ENCODE measurements around the gene JMJD8.

Gene JMJD8, protein sequence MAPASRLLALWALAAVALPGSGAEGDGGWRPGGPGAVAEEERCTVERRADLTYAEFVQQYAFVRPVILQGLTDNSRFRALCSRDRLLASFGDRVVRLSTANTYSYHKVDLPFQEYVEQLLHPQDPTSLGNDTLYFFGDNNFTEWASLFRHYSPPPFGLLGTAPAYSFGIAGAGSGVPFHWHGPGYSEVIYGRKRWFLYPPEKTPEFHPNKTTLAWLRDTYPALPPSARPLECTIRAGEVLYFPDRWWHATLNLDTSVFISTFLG

DNA sequence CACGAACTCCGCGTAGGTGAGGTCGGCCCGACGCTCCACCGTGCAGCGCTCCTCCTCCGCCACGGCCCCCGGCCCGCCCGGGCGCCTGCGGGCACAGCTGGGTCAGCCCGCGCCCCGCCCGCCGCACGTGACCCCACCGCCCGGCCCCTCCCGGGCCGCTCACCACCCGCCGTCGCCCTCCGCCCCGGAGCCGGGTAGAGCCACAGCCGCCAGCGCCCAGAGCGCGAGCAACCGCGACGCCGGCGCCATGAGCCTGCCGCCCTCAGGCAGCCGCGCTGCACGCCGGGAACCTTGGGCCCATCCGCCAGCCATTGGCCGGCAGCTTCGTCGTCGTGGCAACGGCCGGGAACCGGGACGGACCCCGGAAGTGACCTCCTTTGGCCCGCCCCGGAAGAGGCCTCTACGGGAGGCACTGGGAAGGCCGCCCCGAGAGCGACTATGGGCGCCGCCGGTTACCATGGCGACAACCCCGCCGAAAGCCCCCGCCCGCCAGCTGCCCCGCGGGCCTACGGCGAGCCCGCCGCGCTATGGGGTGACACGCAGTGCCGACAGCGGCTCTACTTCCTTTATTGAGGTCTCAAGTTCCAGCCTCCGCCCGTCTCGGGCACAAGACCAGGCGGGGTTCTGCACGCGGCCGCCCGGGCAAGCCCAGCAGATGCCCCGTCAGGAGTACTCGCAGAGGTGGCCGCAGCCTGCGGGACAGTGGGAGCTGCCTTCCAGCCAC is at the start of gene JMJD8:
Gene JMJD8, minus strand, starts transcription at position 264 of the 724 bp plus-strand sequence. Its CDS starts 15 bp downstream, at position 249.
- peak; percentile 94 for DNase-seq (ENCODE audit: low spot score)

DNA sequence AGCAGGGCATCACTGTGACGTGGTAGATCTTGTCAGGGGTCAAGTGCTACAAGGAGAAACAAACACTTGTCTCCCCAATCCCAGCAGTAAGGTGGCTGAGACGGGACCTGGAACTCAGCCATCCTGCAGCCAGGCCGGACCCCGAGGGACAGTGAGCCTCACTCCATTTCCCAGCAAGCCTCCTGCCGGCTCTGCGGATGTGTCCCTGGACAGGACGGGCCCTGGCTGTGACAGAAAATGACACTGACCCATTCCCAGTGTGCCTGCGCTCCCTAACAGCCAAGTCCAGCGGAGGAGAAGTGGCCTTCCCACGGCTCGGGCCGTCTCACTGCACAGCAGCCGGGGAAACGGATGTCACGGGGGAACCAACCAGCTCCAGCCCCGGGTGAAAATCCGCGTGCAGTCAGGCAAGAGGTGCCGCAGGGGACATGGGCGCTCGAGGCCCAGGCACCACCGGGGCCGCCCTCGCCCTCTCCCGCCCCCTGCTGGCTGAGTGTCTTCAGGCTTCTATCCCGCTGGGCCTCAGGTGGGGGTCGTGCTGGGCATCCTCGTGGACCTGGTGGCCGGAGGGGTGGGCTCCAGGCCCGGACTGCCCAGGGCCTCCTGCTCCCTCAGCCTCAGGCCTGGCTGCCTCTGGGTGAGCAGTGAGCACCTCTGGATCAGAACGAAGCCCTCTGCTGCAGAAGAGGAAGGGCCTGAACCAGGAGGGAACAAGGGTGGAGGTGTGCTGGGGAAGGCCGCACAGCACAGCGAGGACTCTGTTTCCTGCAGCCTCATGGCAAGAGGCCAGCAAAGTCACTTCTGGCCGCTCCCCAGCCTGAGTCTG is 49.5 kb upstream of the JMJD8 start:
- no peak for DNase-seq (ENCODE audit: low spot score)

DNA sequence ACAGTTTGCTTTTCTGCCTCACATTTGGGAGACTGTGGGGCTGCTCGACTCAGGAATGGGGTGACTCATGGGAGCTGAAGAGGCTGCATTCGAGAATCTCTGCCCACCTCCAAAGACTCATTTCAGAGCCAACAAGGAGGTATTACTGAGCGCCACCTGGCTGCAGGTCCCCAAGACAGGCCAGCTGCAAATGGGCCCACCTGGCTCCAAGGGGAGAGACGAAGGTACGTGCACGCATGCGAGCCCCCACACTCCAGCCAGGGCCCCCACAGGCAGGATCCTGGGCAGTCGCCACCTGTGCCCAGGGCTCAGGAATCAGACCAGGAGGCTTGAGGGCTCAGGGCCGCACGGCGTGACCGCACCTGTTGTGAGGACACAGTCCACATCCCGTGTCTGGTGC is 48.8 kb upstream of the JMJD8 start:
- DNase-seq (ENCODE audit: low spot score) = no peak

DNA sequence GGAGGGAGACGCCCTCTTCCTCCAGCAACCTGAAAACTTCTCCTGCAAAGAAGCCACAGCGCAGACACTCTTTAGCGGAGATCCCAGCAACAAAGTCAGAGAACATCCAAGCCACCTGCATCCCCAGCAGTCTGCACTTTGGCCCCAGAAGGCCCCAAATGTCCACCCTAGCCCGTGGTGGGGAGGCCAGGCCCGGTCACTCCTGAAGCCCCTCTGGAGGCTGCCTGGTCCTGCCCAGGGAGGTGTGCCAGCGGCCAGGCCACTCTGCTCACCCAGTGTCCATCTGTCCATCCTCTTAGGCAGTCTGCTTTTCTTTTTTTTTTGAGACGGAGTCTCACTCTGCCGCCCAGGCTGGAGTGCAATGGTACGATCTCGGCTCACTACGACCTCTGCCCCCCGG is 48.2 kb upstream of the JMJD8 start:
- no peak for DNase-seq (ENCODE audit: low spot score)

DNA sequence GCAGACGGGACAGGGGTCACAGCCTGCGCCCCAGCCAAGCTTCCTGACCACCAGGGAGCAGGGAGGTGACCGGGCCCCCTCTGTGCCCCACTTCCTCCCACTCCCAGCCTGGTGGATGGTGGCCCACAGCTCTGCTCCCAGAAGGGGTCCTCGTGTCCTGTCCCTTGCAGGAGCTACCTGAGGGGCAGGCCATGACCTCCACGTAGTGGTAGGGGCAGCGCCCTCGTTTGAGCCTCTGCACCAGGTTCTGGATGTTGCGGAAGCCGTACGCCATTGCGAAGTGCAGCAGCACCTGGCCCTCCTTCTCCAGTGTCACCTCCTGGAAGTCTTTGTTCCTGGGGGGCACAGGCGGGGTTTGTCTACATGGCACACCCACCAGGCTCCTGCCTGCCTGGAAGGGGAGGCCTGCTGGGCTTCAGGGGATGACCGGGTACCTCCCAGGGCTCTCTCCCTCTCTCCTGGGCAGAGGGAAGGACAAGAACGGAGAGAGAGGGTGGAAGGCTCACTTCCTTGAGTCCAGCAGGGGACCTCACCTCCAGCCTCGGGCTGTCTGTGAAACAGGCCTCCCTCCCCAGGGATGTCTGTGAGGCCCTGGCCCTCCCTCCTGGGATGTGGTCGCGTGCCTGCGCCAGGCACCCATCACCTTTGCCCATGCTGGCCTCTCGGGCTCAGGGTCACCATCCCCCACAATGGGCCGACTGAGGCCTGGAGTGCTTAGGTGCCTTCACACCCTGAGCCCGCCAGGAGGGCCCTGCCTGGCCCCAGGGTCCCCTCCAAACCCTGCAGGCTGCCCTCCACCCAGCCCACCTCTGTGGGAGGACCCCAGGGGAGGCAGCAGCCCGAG is 46.8 kb upstream of the JMJD8 start:
- DNase-seq (ENCODE audit: low spot score) = no peak

DNA sequence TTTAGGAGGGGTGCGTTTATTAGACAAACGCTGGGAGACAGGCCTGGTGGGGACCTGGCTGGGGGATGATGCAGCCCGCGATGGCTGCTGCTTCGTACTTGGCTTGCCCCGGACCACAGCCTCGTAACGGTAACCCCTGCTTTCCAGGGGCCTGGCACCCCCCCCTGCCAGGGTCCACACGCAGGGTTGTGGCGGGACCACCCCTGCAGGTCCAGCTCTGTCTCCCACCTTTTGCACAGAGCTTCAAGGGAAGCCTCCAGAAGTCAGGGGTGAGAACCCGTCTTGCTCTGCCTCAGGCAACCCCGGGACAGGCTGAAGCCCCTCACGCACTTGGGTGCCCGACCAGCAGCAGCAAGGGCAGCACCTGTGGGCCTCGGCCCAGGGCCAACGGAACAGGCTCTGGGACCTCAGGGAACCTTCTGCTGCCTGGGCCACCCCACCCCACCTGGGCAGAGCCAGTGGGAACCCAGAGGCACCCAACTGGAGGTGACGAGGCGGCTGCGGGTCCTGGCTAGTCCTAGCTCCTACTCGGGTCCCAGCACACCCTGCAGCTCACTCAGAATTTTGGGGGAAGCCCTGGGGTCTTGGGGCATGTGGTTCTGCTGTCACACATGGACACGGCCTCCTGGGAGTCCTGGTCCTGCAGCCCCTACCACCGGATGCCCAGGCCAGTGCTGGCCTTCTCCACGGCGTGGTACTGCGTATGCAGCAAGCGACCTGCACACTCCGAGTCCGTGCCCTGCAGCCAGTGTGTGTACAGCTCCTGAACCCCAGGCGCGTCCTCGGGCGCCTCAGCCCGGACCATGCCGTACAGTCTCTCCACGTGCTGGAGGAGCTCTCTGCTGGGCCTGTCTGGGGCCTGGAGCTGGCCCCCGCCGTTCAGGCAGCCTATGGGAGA is 45.9 kb upstream of the JMJD8 start:
- DNase-seq (ENCODE audit: low spot score) = no peak

DNA sequence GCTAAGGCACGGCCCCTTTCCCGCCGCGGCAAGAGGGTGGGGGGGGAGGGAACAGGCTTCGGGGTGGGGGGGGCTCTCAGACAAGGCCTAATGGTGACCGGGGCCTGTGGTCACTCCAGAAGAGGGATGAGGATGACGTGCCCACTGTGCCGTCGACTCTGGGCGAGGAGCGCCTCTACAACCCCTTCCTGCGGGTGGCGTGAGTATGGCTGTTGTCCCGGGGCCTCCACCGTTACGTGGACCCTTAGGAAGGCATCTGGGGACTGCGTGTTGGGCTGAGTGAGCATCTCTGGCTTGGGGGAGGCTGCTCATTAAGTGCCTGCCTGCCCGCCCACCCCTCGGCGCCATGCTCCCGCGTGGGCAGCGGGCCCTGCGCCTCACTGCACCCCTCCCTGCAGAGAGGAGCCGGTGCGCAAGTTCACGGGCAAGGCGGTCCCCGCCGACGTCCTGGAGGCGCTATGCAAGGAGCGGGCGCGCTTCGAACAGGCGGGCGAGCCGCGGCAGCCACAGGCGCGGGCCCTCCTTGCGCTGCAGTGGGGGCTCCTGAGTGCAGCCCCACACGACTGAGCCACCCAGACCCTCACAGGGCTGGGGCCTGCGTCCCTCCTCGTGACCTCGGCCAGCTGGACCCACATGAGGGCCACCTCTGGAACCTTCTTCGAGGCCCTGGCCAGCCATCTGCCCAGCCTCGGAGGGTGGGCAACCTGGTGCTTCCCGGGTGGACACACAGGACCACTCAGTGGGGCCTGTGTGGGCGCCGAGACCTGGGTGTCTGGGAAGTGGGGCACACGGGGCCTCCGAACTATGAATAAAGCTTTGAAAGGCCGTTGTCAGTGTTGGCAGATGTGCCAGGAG is 45.0 kb upstream of the JMJD8 start:
- no peak for DNase-seq (ENCODE audit: low spot score)

DNA sequence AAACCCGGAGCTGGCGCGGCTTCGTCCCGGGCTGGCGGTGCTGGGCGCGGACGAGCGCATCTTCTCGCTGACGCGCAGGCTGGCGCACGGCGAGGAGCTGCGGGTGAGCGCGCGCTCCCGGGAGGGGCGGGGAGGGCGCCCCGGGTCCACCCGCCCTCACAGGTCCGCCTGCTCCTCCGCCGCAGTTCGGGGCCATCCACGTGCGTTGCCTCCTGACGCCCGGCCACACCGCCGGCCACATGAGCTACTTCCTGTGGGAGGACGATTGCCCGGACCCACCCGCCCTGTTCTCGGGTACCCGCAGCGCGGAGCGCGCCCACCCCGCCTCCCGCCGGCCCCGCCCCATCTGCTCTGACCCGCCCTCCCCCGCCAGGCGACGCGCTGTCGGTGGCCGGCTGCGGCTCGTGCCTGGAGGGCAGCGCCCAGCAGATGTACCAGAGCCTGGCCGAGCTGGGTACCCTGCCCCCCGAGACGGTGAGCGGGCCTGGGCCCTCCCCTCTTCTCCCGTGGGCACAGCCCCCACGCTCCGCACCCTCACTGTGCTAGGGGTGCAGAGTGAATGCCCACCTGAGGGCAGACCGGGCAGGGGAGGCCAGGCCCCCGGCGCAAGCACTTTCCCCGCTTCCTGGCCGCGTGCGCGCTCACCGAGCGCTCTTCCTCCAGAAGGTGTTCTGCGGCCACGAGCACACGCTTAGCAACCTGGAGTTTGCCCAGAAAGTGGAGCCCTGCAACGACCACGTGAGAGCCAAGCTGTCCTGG is 44.2 kb upstream of the JMJD8 start:
- DNase-seq (ENCODE audit: low spot score) = peak; percentile 78

DNA sequence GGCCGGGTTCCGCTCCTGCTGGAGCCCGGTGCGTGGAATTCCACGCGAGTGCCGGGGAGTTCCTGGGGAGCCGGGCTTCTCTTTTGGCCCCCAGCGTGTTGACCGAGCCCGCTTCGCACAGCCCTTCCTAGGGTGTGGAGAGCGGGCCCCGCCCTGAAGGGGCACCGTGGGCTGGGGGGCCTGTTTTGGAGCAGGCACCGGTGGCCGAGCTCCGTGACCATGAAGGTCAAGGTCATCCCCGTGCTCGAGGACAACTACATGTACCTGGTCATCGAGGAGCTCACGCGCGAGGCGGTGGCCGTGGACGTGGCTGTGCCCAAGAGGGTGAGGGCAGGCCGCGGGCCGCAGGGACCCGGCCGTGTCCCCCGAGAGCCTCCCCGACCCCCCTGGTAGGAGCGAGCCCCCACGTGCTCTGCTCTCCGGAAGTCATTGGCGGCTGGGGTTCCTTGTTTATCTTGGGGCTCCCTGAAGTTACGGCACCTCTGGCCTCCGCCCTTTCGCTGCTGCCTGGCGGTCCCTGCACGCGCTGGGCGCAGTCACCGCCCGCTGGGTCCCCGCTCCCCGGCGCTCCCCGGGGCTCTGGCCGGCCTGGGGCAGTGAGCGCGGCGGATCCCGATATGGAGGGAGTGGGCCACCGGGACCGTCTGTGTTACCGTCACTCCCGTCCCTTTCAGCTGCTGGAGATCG is 43.3 kb upstream of the JMJD8 start:
- DNase-seq (ENCODE audit: low spot score) = no peak

DNA sequence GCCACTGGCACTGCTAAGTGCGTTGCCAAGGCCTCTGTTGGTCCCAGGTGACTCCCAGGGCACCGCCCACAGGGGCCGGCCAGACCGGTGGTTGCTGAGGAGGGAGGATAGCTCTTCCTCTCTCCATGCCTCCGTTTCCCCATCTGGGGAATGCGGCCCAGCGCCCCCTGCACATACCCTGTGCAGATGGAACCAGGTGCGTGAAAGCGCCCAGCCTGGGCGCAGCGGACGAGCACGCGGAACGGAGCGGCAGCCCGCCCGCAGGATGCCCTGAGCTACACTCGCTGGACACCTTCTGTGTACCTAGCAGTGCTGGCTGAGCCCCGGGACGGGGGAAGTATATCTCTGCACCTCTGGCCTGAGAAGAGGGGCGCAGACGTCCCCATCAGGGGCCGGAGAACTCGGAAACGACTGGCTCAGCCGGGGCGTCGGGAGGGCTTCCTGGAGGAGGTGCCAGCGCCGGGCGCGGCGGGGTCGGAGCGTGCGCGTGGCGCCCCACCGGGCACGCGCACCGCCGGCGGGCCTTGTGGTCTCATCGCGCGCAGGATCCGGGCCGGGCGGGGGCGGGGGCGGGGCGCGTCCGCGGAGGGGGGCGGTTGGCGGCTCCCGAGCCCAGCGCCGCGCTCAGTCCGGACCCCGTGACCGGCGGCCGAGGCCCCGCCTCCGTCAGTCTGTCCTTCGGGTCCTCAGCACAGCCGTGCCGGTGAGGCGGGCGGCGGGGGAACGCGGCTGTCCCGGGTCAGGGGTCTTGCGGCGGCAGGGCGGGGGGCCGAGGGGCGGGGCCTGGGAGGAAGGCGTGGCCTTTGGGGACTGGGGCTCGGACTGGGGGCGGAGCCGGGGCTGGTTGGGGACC is 42.5 kb upstream of the JMJD8 start, which contains the start of the genes CCDC78 and HAGHL:
Gene CCDC78, minus strand, starts transcription at position 6 of the 853 bp plus-strand sequence. CDS start 76 bp downstream, outside the sequence.
Gene HAGHL, plus strand, starts transcription at position 669 of the 853 bp plus-strand sequence. CDS start 404 bp downstream, outside the sequence.
- DNase-seq (ENCODE audit: low spot score) = no peak

DNA sequence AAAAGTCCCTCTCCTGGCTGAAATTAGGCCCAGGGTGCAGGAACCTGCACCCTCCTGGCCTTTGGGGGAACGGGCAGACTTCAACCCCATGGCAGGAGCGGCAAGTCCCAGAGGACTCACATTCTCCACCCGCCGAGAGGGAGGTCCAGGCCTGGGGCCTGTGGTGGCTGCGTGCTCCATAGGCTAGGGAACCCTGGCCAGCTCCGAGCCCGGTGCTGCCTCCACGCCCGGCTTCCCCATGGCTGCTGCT is 42.0 kb upstream of the JMJD8 start:
- no peak for DNase-seq (ENCODE audit: low spot score)

DNA sequence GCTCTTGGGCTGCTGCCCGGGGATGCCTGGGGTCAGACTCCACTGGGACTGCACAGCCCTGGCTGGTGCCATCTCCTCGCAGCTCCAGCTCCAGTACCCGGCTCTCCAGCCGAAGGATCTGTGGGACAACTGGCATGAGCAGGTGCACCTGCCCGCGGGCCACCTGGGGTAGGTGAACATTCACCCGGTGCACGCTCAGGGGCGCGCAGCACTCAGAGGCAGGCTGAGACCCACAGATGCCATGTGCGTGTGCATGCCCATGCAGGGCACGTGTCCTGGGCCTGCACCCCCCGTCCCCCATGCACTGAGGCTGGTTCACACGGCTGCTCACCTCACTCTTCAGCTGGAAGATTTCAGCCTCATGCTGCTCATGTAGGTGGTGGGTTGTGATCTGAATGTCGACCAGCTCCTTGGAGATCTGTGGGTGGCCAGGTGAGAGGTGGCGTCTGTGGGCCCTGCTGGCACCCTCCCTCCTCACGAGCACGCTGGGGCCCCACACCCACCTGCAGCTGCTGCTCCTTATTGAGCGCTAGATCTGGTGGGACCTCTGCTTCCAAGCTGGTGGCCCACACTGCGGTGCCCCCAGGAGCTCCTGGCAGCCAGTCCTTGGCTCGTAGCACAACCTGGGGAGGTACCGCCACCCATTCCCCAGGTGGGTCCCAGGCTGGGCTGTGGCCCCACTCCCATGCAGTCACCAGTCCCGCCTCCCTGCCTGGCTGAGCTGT is 41.5 kb upstream of the JMJD8 start:
- DNase-seq (ENCODE audit: low spot score) = no peak

DNA sequence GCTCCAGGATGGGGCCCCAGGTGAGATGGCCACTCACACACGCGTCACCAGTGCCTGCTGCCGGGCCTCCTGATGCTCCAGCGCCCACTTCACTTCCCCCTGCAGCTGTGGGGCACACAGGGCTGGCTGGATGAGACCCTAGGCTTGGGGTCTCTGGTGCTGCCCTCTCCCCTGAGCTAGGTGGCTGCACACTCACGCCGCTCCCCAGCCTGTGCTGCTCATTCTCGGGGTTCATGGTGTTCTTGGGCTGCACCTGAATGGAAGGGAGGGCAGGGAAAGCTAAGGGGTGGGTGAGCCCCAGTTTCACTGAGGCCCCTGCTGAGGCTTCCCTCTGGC is 40.9 kb upstream of the JMJD8 start:
- no peak for DNase-seq (ENCODE audit: low spot score)

DNA sequence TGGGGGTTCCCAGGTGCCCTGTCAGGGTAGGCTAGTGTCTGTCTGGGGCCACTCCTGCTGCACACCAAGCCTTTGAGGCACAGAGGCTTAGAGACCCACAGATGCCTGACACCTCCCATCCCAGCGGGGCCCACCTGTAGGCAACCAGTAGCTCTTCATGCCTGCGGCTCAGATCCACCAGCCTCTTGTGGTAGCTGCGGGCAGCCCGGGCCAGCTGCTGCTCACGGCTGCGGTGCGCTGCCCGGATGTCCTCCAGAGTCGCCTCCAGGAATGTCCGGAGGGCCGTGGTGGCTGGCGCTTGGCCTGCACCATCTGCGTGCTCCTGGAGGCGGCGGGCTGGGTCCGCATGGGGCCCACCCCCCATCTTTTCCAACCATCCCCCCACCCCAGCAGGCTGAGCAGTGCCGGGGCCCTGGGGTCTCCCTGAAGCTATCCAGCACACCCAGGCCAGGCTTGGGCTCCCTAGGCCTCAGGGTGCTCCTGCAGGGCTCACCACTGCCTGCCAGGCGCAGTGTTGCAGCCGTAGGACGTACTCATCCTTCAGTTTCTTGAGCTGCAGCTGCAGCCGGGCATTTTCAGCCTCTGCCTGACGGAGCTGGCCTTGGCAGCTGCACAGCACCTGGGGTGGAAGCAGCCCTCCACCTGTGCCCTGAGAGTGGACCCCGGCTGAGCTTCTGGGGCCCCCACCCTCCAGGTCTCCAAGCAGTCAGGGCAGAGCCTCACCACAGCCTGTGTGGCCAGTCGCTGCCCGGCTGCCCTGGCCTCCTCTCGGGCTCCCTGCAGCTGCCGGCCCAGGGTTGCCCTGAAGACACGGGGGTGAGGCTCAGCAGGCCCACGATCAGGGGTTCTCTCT is 40.3 kb upstream of the JMJD8 start:
- no peak for DNase-seq (ENCODE audit: low spot score)

DNA sequence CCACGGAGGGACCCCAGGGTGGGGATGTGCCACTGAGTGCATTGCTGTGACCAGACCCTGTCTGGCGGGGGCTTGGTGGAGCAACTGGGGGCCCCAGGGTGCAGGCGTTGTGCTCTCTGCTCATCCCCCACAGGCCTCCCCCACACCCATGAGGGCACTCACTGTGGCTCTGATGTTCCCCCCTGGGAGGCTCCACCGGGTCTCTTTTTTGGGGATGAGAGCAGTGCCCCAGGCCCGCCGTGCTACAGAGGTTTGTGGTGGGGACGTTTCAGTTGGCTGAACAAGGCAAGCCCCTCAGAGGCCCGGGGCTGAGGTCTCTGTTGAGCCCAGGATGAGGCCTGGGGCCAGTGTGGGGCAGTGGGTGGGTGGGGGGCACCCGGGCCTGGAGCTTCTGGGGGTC is 39.6 kb upstream of the JMJD8 start:
- no peak for DNase-seq (ENCODE audit: low spot score)

All from COLO829 (cell line).